ENCODE data around the gene DBH. TPM values are rescaled to one million over a fixed set of nuclear protein-coding genes. Genes with fewer than 3 reads are reported as not detected.

DBH gene
- total RNA-seq, 1 experiment from 2014 or later, result not detected

DNA sequence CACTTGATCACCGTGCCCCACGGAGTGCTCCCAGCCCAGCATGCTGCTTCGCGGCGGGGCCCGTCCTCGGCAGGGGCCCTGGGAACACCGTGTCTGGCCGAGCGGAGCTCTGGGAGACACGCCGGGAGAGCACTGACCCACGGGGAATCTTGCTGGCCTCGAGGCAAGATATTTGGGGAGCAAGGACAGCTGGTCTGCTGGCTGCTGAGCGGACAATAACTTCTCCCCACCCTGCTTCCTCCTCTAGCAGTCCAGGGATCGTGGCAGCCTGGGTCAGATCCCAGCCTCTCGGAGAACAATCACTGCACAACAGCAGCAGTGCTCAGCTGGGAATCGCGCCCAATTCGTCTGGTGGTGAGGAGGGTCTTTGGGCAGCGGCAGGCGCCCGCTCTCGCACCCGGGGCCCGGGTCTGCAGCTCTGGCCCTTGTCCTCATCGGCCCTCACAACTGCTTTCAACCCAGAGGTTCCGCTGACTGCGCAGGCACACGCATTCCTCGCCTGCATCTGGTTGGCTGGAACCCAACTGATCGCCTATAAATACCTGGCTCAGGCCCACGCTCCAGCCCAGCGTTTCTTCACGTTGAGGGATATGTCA is 43.4 kb downstream of the DBH start (continued):
- TF ChIP-seq, protein P1, sequence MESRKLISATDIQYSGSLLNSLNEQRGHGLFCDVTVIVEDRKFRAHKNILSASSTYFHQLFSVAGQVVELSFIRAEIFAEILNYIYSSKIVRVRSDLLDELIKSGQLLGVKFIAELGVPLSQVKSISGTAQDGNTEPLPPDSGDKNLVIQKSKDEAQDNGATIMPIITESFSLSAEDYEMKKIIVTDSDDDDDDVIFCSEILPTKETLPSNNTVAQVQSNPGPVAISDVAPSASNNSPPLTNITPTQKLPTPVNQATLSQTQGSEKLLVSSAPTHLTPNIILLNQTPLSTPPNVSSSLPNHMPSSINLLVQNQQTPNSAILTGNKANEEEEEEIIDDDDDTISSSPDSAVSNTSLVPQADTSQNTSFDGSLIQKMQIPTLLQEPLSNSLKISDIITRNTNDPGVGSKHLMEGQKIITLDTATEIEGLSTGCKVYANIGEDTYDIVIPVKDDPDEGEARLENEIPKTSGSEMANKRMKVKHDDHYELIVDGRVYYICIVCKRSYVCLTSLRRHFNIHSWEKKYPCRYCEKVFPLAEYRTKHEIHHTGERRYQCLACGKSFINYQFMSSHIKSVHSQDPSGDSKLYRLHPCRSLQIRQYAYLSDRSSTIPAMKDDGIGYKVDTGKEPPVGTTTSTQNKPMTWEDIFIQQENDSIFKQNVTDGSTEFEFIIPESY (IDR thresholded peaks at IDR 0.05; ENCODE audit: extremely low read depth, insufficient replicate concordance, low read length), result no peak
- TF ChIP-seq, protein P2, sequence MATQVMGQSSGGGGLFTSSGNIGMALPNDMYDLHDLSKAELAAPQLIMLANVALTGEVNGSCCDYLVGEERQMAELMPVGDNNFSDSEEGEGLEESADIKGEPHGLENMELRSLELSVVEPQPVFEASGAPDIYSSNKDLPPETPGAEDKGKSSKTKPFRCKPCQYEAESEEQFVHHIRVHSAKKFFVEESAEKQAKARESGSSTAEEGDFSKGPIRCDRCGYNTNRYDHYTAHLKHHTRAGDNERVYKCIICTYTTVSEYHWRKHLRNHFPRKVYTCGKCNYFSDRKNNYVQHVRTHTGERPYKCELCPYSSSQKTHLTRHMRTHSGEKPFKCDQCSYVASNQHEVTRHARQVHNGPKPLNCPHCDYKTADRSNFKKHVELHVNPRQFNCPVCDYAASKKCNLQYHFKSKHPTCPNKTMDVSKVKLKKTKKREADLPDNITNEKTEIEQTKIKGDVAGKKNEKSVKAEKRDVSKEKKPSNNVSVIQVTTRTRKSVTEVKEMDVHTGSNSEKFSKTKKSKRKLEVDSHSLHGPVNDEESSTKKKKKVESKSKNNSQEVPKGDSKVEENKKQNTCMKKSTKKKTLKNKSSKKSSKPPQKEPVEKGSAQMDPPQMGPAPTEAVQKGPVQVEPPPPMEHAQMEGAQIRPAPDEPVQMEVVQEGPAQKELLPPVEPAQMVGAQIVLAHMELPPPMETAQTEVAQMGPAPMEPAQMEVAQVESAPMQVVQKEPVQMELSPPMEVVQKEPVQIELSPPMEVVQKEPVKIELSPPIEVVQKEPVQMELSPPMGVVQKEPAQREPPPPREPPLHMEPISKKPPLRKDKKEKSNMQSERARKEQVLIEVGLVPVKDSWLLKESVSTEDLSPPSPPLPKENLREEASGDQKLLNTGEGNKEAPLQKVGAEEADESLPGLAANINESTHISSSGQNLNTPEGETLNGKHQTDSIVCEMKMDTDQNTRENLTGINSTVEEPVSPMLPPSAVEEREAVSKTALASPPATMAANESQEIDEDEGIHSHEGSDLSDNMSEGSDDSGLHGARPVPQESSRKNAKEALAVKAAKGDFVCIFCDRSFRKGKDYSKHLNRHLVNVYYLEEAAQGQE (IDR thresholded peaks at IDR 0.05; ENCODE audit: low read depth), result no peak

DNA sequence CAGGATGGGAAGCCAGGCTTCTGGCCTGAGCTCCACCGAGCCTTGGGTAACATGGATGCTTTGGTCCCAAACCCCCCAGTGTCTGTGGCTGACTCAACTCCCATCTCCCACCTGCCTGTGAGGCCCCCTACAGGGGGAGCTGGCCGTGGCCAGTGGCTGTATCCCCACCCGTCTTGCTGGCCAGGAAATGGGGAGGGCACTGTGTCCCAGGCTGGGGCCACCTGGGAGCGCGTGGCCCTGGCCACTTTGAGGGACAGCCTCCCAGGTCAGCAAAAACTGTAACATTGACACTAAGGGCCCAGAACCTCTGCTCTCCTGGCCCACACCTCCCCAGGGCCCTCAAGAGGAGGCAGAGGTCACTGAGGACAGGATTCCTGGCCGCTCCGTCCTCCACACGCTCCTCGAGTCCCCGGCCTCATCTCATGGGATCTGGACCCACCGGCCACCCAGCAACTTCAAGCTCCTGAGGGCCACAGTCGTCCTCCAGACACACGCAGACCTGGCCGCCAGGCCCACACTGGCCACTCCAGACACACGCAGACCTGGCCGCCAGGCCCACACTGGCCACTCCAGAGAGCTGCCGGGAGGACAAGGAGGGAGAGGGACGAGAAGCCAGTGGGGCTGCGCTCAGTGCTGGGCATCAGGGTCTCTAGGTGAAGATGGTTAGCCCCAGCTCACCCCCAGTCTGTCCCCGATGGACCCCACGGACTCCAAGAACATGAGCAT is 44.2 kb downstream of the DBH start:
- no peaks in the 10 kb centered on the region for H3K36me3 ChIP-seq (ENCODE audit: control insufficient read depth in 1 of 2, insufficient read depth in 2 of 2, low read length in 2 of 2)
- no peak overlapping the region for H3K4me3 ChIP-seq (replicated peaks in 1 of 2; ENCODE audit: low read depth in 1 of 2, low read length in 2 of 2)
- no peaks in the 10 kb centered on the region for H3K9me3 ChIP-seq (ENCODE audit: control insufficient read depth in 1 of 2, insufficient read depth in 1 of 2, low read depth in 1 of 2, low read length in 2 of 2)
- ATAC-seq (no peak), DNase-seq (ENCODE audit: low read depth, low spot score) (no peak)
- intact Hi-C loops (cut with micrococcal nuclease), result no loop called here
- no peaks in the 10 kb centered on the region for H3K9me2 ChIP-seq (ENCODE audit: insufficient read depth)
- no peaks in the 10 kb centered on the region for H3K4me1 ChIP-seq (ENCODE audit: control insufficient read depth in 1 of 2, insufficient read depth in 2 of 2, low read length in 2 of 2)
- H2AFZ ChIP-seq (ENCODE audit: low read depth, low read length, poor library complexity, severe bottlenecking), result no peak overlapping the region
- POLR2A ChIA-PET, result no interaction called here
- no peak overlapping the region for H3K9ac ChIP-seq (ENCODE audit: low read length)
- H4K20me1 ChIP-seq (ENCODE audit: insufficient read depth), result no peaks in the 10 kb centered on the region
- CTCF ChIA-PET, result interaction anchor here (0.6 kb wide), 1 partner anchor 10 kb away, joined by 4 read pairs; no protein-coding TSS in a partner anchor
- no peak overlapping the region for H3K4me2 ChIP-seq (ENCODE audit: low read length)
- H3K27ac ChIP-seq (ENCODE audit: low read depth, low read length), result no peak overlapping the region
- BruUV-seq (replicated peaks), result no TSS peak
- H3K79me2 ChIP-seq (ENCODE audit: insufficient read depth, low read length), result no peaks in the 10 kb centered on the region
- H3K27me3 ChIP-seq (ENCODE audit: insufficient read depth, low read length), result no peaks in the 10 kb centered on the region
- RAD21 ChIA-PET (ENCODE audit: low non-redundant PET in 1 of 2, low total read pairs in 2 of 2, uncharacterized antibody in 2 of 2, unreplicated experiment in 2 of 2), result no interaction called here
- TF ChIP-seq TCF7L2 (IDR thresholded peaks at IDR 0.05; ENCODE audit: borderline replicate concordance, extremely low read depth, insufficient read depth, insufficient read length) (no peak), SRF (IDR thresholded peaks at IDR 0.05; ENCODE audit: low read depth) (no peak), CEBPB (IDR thresholded peaks at IDR 0.05; ENCODE audit: low read depth) (no peak), CBX3 (IDR thresholded peaks at IDR 0.05; ENCODE audit: low read depth) (no peak), EZH2 (IDR thresholded peaks at IDR 0.05) (no peak), ELF1 (IDR thresholded peaks at IDR 0.05; ENCODE audit: borderline replicate concordance, low read depth) (no peak)
- TF ChIP-seq, protein P2 (IDR thresholded peaks at IDR 0.05; ENCODE audit: low read depth), result no peak
- TF ChIP-seq, protein P3, sequence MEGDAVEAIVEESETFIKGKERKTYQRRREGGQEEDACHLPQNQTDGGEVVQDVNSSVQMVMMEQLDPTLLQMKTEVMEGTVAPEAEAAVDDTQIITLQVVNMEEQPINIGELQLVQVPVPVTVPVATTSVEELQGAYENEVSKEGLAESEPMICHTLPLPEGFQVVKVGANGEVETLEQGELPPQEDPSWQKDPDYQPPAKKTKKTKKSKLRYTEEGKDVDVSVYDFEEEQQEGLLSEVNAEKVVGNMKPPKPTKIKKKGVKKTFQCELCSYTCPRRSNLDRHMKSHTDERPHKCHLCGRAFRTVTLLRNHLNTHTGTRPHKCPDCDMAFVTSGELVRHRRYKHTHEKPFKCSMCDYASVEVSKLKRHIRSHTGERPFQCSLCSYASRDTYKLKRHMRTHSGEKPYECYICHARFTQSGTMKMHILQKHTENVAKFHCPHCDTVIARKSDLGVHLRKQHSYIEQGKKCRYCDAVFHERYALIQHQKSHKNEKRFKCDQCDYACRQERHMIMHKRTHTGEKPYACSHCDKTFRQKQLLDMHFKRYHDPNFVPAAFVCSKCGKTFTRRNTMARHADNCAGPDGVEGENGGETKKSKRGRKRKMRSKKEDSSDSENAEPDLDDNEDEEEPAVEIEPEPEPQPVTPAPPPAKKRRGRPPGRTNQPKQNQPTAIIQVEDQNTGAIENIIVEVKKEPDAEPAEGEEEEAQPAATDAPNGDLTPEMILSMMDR (IDR thresholded peaks at IDR 0.05 in 2 of 3, conservative IDR thresholded peaks at IDR 0.05 in 1 of 3; ENCODE audit: borderline replicate concordance in 1 of 3, insufficient read depth in 1 of 3, low read depth in 2 of 3, low read length in 2 of 3), result no peak
- TF ChIP-seq, protein P4, sequence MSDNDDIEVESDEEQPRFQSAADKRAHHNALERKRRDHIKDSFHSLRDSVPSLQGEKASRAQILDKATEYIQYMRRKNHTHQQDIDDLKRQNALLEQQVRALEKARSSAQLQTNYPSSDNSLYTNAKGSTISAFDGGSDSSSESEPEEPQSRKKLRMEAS (IDR thresholded peaks at IDR 0.05), result no peak
